Measurements from ENCODE around the gene CDH23. TPM values are rescaled to one million over a fixed set of nuclear protein-coding genes. Genes with fewer than 3 reads are reported as not detected.

The CDH23 gene
- total RNA-seq, 1 experiment from 2014 or later: not detected

DNA sequence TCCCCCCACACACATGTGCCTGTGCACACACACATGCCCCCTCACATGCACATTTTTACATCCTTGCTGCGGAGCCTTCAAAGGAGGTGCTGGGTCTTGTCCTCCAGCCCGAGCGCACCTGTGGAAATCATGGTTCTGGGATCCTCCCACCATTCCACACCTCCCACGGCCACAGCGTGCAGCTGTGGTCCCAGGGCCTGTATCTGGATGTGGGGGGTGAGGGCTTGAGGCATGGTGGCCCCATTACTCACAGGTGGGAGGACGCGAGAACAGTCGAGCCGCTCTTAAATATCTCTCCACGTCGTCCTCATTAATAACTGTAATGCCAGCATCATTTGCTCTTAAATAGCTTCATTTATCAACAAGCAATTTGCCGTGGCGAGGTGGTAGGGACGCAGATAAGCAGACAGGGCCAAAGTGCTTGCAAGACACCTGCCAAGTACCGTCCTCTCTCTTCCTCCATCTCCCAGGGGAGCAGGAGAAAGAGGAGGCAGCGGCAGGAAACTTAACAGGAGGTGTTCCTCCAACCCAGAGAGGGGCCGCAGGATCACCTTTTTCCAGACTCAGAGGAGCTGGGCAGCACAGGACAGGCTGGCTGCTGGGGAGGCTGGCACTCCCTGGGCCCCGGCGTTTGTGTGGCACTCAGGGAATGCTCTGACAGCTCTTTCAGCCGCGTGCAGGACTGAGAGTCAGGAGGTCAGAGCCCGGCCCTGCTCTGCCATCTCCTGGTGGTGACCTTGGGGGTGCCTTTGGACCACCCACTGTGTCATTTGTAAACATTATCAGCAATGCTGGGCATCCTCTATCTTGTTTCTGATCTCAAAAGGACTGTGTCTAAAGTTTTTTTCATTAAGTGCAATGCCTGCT lies 87.4 kb downstream of the CDH23 start:
- Histone ChIP-seq H3K9me2 (replicated peaks; ENCODE audit: low read length) (no peaks in the 10 kb centered on the region), H3K9ac (ENCODE audit: low read length) (no peak overlapping the region), H3K79me2 (ENCODE audit: low read length) (no peaks in the 10 kb centered on the region), H3K4me2 (ENCODE audit: low read length) (no peak overlapping the region), H3K4me3 (ENCODE audit: low read length) (no peak overlapping the region), H4K20me1 (ENCODE audit: low read length) (no peaks in the 10 kb centered on the region), H2AFZ (ENCODE audit: low read length) (no peak overlapping the region), H3K4me1 (ENCODE audit: insufficient read depth, low read length) (no peaks in the 10 kb centered on the region), H3K36me3 (ENCODE audit: low read depth, low read length) (no peaks in the 10 kb centered on the region), H3K27ac (ENCODE audit: low read length) (no peak overlapping the region), H3F3A (ENCODE audit: low read length, unreplicated experiment) (no peaks in the 10 kb centered on the region), H3K27me3 (ENCODE audit: low read length) (peaks cover 36% of the 10 kb centered on the region), H3K9me3 (ENCODE audit: low read length) (no peaks in the 10 kb centered on the region)
- CTCF ChIA-PET: no interaction called here
- ATAC-seq (no peak), DNase-seq (no peak)
- BruUV-seq (replicated peaks): no TSS peak
- no peak for TF ChIP-seq EZH2phosphoT487 (IDR thresholded peaks at IDR 0.05; ENCODE audit: borderline replicate concordance, low read length)
- TF ChIP-seq, protein P1, sequence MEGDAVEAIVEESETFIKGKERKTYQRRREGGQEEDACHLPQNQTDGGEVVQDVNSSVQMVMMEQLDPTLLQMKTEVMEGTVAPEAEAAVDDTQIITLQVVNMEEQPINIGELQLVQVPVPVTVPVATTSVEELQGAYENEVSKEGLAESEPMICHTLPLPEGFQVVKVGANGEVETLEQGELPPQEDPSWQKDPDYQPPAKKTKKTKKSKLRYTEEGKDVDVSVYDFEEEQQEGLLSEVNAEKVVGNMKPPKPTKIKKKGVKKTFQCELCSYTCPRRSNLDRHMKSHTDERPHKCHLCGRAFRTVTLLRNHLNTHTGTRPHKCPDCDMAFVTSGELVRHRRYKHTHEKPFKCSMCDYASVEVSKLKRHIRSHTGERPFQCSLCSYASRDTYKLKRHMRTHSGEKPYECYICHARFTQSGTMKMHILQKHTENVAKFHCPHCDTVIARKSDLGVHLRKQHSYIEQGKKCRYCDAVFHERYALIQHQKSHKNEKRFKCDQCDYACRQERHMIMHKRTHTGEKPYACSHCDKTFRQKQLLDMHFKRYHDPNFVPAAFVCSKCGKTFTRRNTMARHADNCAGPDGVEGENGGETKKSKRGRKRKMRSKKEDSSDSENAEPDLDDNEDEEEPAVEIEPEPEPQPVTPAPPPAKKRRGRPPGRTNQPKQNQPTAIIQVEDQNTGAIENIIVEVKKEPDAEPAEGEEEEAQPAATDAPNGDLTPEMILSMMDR (conservative IDR thresholded peaks at IDR 0.05; ENCODE audit: low read depth, low read length): no peak
- POLR2A ChIA-PET (ENCODE audit: unreplicated experiment): no interaction called here
- intact Hi-C loops (cut with micrococcal nuclease): no loop called here

DNA sequence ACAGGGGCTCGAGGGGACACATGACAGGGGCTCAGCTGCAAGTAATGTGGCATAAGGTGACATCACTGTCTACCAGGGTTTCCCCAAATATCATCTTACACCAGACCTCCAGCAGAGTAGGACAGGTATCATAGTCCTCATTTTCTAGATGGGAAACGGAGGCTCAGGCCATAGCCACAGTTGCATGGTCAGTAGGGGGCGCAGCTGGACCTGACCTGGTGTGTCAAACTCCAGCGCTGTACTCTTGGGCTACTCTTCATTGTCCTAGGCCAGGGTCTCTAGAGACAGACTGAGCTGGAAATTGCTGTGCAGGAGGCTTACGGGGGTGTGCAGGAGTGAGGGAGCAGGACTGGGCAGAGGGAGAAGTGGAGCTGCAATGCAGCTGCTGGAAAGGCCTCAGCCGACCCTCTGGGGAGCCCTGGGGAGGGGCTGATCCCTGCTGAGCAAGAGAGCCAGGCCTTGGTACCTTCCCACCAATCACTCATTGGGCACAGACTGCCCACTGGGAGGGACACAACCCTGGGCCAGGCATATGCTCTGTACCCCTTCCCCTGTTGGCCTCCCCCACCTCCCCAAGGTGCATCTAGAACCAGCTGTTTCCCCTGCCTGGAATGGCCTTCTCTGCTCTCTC lies 89.9 kb downstream of the CDH23 start:
- Histone ChIP-seq H3K4me3 (ENCODE audit: low read length) (no peak overlapping the region), H3K9me3 (ENCODE audit: low read length) (no peaks in the 10 kb centered on the region), H2AFZ (ENCODE audit: low read length) (no peak overlapping the region), H3K4me1 (ENCODE audit: insufficient read depth, low read length) (no peaks in the 10 kb centered on the region), H3K79me2 (ENCODE audit: low read length) (no peaks in the 10 kb centered on the region), H3K27ac (ENCODE audit: low read length) (no peak overlapping the region), H4K20me1 (ENCODE audit: low read length) (no peaks in the 10 kb centered on the region), H3K9me2 (replicated peaks; ENCODE audit: low read length) (no peaks in the 10 kb centered on the region), H3K36me3 (ENCODE audit: low read depth, low read length) (no peaks in the 10 kb centered on the region), H3K4me2 (ENCODE audit: low read length) (no peak overlapping the region), H3K27me3 (ENCODE audit: low read length) (peaks cover 13% of the 10 kb centered on the region), H3K9ac (ENCODE audit: low read length) (no peak overlapping the region), H3F3A (ENCODE audit: low read length, unreplicated experiment) (no peaks in the 10 kb centered on the region)
- ATAC-seq: peak; percentile 33; the same call in 1 of the 2 replicates
- no peak for TF ChIP-seq EZH2phosphoT487 (IDR thresholded peaks at IDR 0.05; ENCODE audit: borderline replicate concordance, low read length)
- TF ChIP-seq, protein P1 (conservative IDR thresholded peaks at IDR 0.05; ENCODE audit: low read depth, low read length): peak; percentile 67
- ChIA-PET CTCF (no interaction called here), POLR2A (ENCODE audit: unreplicated experiment) (no interaction called here)
- DNase-seq: peak; percentile 50
- intact Hi-C loops (cut with micrococcal nuclease): no loop called here
- no TSS peak for BruUV-seq (replicated peaks)

DNA sequence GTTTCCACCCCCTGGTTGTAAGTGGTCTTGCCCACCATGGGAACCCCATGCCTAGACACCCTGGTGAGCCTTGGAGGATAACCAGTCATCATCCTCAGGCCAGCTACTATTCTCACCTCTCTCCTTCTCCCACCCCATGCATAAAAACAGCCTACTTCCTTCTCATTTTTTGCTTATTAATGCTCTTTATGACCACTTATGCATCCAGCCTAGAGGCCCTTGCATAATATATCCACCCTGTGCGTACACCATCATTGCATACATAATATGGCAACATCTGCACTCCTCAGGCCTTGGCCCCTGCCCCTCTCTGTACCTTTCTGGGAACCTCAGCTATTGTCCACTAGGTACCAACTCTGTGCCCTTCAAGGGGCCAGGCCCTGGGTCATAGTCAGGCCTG lies 91.0 kb downstream of the CDH23 start:
- intact Hi-C loops (cut with micrococcal nuclease): no loop called here
- H3K79me2 ChIP-seq (ENCODE audit: low read length): no peaks in the 10 kb centered on the region
- H4K20me1 ChIP-seq (ENCODE audit: low read length): no peaks in the 10 kb centered on the region
- CTCF ChIA-PET: no interaction called here
- DNase-seq (no peak), ATAC-seq (no peak)
- H3K4me1 ChIP-seq (ENCODE audit: insufficient read depth, low read length): no peaks in the 10 kb centered on the region
- POLR2A ChIA-PET (ENCODE audit: unreplicated experiment): no interaction called here
- no peak overlapping the region for H3K4me3 ChIP-seq (ENCODE audit: low read length)
- H3K9ac ChIP-seq (ENCODE audit: low read length): no peak overlapping the region
- no peaks in the 10 kb centered on the region for H3F3A ChIP-seq (ENCODE audit: low read length, unreplicated experiment)
- TF ChIP-seq EZH2 (IDR thresholded peaks at IDR 0.05; ENCODE audit: low read length, unreplicated experiment) (no peak), EZH2phosphoT487 (IDR thresholded peaks at IDR 0.05; ENCODE audit: borderline replicate concordance, low read length) (no peak)
- TF ChIP-seq, protein P1 (conservative IDR thresholded peaks at IDR 0.05; ENCODE audit: low read depth, low read length): no peak
- no TSS peak for BruUV-seq (replicated peaks)
- no peaks in the 10 kb centered on the region for H3K9me3 ChIP-seq (ENCODE audit: low read length)
- no peak overlapping the region for H3K27ac ChIP-seq (ENCODE audit: low read length)
- no peaks in the 10 kb centered on the region for H3K36me3 ChIP-seq (ENCODE audit: low read depth, low read length)
- no peak overlapping the region for H3K4me2 ChIP-seq (ENCODE audit: low read length)
- H3K27me3 ChIP-seq (ENCODE audit: low read length): peaks cover 3% of the 10 kb centered on the region; the same call in 1 of the 2 replicates
- H3K9me2 ChIP-seq (replicated peaks; ENCODE audit: low read length): no peaks in the 10 kb centered on the region
- H2AFZ ChIP-seq (ENCODE audit: low read length): no peak overlapping the region
